ENCODE measurements around the gene ADORA1.

ADORA1 gene

GRCh38 chr1:203189951-203190352 is 62.4 kb downstream of the ADORA1 start:
- DNase-seq: peak; percentile 37

- DNase-seq: no peak
Observed at GRCh38 chr1:203190949-203191348, 63.4 kb downstream of the ADORA1 start.

DNA sequence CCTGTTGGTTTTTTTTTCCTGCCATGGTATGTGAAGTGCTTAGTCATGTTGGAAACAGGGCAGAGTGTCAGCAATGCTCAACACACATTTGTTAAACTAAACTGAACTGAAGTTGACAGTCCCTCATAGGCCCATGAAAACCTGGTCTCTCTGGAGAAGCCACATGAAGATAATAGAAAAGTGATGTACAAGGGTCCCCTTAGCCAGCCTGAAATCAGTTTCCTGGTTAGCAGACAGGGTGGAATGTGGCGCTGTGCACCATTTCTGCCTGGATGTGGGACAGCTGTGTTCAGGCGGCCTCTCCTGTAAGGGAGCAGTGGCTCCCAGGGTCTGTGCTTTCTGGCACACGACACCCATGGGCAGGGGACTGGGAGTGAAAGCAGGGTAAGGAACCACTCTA is 68.8 kb downstream of the ADORA1 start:
- no peak for DNase-seq

- no peak for DNase-seq
Observed at GRCh38 chr1:203197625-203198024, 70.1 kb downstream of the ADORA1 start.

GRCh38 chr1:203199002-203199401 is 71.5 kb downstream of the ADORA1 start:
- DNase-seq: no peak

- DNase-seq: no peak
Observed at GRCh38 chr1:203199481-203199815, 71.9 kb downstream of the ADORA1 start.

DNA sequence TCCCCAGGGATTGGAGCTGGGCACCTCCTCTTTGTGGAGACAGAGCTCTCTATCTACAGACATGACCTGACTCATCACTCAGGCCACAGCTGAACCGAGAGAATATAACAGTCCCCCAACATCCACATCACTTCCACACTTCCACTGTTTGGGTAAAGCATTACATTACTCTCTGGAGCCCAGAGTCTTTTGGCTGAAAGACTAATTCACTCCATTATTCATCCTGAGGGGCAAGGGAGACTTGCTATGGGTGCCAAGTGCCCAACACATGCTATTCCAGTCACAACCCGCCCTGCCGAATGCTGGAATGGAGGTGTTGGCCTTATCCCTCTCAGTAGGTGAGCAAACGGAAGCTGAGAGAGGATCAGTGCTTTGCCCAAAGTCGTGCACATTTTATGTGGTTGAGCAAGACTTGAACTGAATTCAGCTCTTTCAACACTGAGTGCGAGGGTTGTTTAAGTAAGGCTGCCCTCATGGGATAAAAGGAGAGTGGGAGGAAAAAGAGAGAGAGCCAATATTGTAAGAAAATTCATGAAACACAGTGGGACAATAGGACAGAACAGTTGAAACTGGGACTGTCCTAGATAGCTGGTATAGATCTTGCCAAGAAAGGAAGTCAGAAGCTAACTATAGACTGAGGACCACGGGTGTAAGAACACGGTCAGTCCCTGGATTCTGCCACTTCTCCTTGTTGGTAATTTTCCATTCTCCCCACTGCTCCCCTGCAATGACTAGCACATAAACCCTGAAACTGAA is 72.5 kb downstream of the ADORA1 start:
- no peak for DNase-seq

- DNase-seq: no peak
Observed at GRCh38 chr1:203200916-203201315, 73.4 kb downstream of the ADORA1 start.

- no peak for DNase-seq
Observed at GRCh38 chr1:203201516-203202205, 74.1 kb downstream of the ADORA1 start.

DNA sequence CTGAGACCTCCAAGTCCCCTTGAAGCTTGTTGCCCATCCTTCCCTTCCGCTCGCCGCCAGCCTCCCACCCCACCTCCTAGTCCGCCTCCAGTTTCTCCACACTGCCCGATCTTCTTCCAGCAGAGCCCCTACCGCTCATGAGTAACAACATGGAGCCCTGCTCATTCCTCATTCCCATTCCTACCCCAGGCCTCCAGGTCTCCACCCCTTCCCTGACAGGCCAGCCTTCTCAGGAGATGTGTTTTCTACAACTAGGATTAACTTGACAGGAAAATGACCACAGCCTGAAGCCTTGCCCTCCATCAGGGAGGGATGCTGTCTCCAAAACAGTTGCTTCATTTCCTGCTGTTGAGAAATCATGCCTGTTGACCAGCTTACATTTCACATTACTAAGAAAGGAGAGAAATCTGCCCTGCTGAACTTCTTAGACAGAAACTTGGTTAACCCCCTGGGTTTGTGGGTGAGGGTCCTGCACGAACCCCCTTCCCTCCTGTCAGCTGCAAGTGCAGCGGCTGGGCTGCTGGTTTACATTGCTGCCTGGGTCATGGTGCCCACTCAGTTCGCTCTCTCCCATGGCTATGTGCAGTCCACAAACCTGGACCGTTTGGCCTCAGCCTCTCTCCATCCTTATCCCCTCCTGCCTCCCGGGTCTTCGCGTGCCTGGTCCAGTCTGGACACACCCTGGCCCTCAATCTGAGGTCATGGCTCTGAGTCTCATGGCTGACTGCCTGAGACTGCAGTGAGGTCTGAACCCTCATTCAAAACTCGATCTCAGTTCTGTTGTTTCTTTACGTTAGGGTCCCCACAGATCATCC is 75.1 kb downstream of the ADORA1 start:
- DNase-seq: no peak

GRCh38 chr1:203204756-203205155 is 77.2 kb downstream of the ADORA1 start:
- no peak for DNase-seq

DNA sequence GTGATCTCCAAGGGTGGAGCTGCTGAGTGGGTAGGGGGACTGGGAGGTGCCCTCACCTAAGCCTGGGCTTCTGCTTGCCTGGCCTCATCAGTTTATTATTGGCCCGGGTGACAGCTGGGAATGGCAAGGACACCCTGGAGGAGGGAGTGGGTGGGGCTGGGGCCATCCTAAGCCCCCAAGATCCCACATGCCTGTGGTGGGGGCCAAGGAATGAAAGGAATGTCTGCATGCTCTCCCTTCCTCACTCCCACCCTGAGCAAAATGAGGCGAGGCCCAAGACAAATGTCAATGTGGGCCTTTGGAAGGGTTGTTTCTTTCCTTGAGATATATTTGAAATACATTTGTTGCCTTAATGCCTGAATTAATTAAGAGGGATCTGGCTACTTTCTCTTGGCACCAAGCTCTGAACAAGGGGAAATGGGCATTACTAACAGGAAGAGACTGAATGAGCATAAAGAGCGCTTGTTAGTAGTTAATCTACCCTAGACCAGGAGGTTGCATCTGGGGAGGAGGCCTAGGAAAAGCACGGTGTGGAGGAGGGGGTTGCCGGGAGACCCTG is 78.7 kb downstream of the ADORA1 start:
- DNase-seq: peak; percentile 48

DNA sequence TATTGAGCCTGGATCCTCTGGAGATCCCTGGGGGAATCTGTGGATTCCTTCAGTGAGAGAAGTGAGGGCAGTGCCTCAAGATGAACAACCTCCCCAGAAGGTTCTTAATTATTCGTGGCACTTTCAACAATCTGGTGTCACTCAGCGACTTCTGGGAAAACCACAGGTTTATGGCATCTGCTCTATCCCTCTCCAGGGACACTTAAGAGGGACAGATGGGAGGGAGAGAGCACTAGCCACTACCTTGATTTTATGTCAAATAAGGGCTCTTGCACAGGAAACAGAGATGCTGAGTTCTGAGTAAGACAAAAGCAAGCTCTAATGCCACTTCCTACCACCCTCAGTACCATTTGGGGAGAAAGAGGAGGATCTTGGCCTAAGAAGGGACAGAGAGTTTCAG is 80.2 kb downstream of the ADORA1 start:
- peak; percentile 15 for DNase-seq

GRCh38 chr1:203208181-203208580 is 80.7 kb downstream of the ADORA1 start:
- no peak for DNase-seq

- no peak for DNase-seq
Observed at GRCh38 chr1:203210350-203210749, 82.8 kb downstream of the ADORA1 start.

GRCh38 chr1:203210988-203211387 is 83.5 kb downstream of the ADORA1 start:
- DNase-seq: no peak

DNA sequence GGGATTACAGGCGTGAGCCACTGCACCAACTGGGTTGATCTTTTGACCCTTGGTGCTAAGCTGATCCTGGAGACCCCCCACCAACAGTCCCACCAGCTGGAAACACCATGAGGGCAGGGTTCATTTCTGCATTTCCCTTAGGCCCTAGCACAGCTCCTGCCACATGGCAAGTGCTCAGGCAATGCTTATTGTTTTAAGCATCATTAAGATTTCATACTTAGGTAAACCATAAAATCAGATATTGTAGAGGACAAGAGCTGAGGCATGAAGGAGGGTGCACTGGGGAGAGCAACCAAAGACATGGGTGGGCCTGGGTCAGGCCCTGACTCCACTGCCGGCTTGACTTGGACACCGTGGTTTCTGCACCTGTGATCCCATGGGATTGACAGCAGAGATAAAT is 84.3 kb downstream of the ADORA1 start:
- no peak for DNase-seq

DNA sequence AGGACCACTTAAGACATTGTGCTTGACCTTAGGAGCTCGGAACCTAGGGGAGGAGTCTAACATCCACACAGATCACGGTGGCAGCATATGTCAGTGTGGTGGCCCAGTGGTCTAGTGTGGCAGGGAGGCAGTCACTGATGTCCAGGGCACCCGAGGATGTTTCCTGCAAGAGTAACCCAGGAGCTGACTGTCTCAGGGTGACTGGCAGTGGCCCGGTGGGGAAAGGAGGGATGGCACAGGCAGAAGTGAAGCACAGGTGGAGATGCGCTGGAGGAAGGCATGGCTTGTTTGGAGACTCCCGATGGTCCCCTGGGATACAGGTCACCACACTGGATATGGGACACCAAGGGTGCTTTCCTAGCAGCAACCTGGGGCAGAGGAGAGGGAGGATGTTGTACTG is 85.6 kb downstream of the ADORA1 start:
- no peak for DNase-seq

DNA sequence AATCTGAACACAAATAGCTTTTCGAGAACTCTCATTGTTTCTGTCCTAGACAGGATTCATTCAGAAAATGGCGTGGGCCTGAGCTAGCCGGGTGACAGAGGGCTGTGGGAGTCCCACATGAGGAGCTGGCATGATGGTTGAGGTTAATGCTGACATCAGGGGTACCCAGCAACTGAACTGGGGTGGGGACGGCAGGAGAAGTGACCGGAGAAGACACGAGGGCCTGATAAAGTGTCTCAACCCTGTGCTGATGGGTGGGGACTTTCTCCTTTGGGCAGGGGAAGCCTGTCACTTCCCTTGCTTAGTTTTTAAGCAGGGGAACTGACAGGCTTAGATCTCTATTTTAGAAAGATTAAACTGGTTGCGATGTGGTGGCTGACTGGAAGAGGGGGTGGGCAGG is 87.3 kb downstream of the ADORA1 start:
- DNase-seq: no peak

DNA sequence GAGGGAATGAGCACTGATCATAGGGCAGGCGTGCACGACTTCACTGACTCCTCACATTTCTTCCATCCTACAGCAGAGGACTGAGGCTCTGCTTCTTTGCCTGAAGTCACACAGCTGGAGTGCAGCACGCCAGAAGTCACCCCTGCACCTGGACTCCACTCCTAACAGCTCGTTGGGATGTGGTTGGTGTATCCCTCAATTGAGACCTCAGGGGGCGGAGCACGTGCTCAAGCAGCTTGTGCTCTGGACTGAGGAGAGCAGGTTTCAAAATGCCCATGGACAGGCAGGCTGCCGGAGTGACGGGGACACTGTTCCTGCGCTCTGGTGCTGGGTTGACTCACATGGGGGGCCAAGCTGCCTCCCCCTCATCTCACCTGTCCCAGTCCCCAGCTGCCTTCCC is 88.0 kb downstream of the ADORA1 start:
- DNase-seq: no peak

- DNase-seq: peak; percentile 79
Observed at GRCh38 chr1:203216274-203217138, 89.0 kb downstream of the ADORA1 start.

All from right forelimb (tissue), 1 donor.